HG03460 (cell line): Measurements from ENCODE around the gene OR3A2.
"Not testable (repeated sequence)": the region's sequence is repeated elsewhere in the genome, so short reads cannot be mapped to it uniquely, and the experiment has no call there.

Experiments
- ATAC-seq: cut with Tn5 transposase; IDR thresholded peaks from one replicate; pipeline ENCODE4 v1.9.1; 2021; ENCODE audit not compliant: unreplicated experiment

The OR3A2 gene

GRCh38 chr17:3295632-3296031 is 90.5 kb downstream of the OR3A2 start:
- ATAC-seq, result no peak

GRCh38 chr17:3293548-3293947 is 92.6 kb downstream of the OR3A2 start:
- ATAC-seq, result not testable (repeated sequence)

- no peak for ATAC-seq
Observed at GRCh38 chr17:3282901-3283300, 103.2 kb downstream of the OR3A2 start.

- ATAC-seq, result no peak
Observed at GRCh38 chr17:3276126-3276525, 110.0 kb downstream of the OR3A2 start.

GRCh38 chr17:3271072-3271848 is 114.8 kb downstream of the OR3A2 start:
- ATAC-seq, result no peak

GRCh38 chr17:3260600-3260999 is 125.5 kb downstream of the OR3A2 start:
- no peak for ATAC-seq

GRCh38 chr17:3260163-3260562 is 125.9 kb downstream of the OR3A2 start:
- ATAC-seq, result no peak

- no peak for ATAC-seq
Observed at GRCh38 chr17:3256575-3256974, 129.5 kb downstream of the OR3A2 start.

GRCh38 chr17:3249013-3249412 is 137.1 kb downstream of the OR3A2 start:
- ATAC-seq, result not testable (repeated sequence)

GRCh38 chr17:3244841-3245240 is 141.3 kb downstream of the OR3A2 start:
- not testable (repeated sequence) for ATAC-seq

GRCh38 chr17:3241044-3241443 is 145.1 kb downstream of the OR3A2 start:
- ATAC-seq, result not testable (repeated sequence)

- not testable (repeated sequence) for ATAC-seq
Observed at GRCh38 chr17:3238685-3239084, 147.4 kb downstream of the OR3A2 start.

GRCh38 chr17:3232300-3232699 is 153.8 kb downstream of the OR3A2 start:
- ATAC-seq, result not testable (repeated sequence)
